ENCODE measurements around the gene NADK2.

Gene NADK2

GRCh38 chr5:36162810-36163486, 78.8 kb downstream of the NADK2 start:
- DNase-seq (ENCODE audit: low read depth in 3 of 3): no peak

- DNase-seq (ENCODE audit: low read depth in 3 of 3): no peak
These were observed 80.4 kb downstream of the NADK2 start for GRCh38 chr5:36161361-36161760.

- DNase-seq (ENCODE audit: low read depth in 3 of 3): no peak
These were observed 81.1 kb downstream of the NADK2 start for GRCh38 chr5:36160617-36161016.

- no peak for DNase-seq (ENCODE audit: low read depth in 3 of 3)
These were observed 83.6 kb downstream of the NADK2 start for GRCh38 chr5:36158144-36158543.

GRCh38 chr5:36156619-36157018, 85.1 kb downstream of the NADK2 start:
- DNase-seq (ENCODE audit: low read depth in 3 of 3): no peak

- DNase-seq (ENCODE audit: low read depth in 3 of 3): no peak
These were observed 85.6 kb downstream of the NADK2 start for GRCh38 chr5:36156121-36156601.

GRCh38 chr5:36155291-36155690, 86.4 kb downstream of the NADK2 start:
- DNase-seq (ENCODE audit: low read depth in 3 of 3): no peak

- DNase-seq (ENCODE audit: low read depth in 3 of 3): no peak
These were observed 88.0 kb downstream of the NADK2 start for GRCh38 chr5:36153726-36154125.

GRCh38 chr5:36153298-36153677, 88.4 kb downstream of the NADK2 start:
- DNase-seq (ENCODE audit: low read depth in 3 of 3): no peak

GRCh38 chr5:36152324-36153297, 89.1 kb downstream of the NADK2 start:
- DNase-seq (ENCODE audit: low read depth in 3 of 3): no peak

GRCh38 chr5:36151434-36152323, 90.0 kb downstream of the NADK2 start, which contains the start of the genes LMBRD2 and SKP2:
Gene LMBRD2, minus strand, starts transcription at chr5:36151887. Its CDS starts 8,538 bp downstream, at chr5:36143349.
Gene SKP2, plus strand, starts transcription at chr5:36152111. Its CDS starts 152 bp downstream, at chr5:36152263.
- DNase-seq (ENCODE audit: low read depth in 3 of 3): peak; percentile 87 to 97 (median 95)

GRCh38 chr5:36150676-36151433, 90.9 kb downstream of the NADK2 start:
- DNase-seq (ENCODE audit: low read depth in 3 of 3): peak; percentile 28 to 49 (median 45)

- DNase-seq (ENCODE audit: low read depth in 3 of 3): no peak
These were observed 94.0 kb downstream of the NADK2 start for GRCh38 chr5:36147681-36148080.

GRCh38 chr5:36146390-36146789, 95.3 kb downstream of the NADK2 start:
- DNase-seq (ENCODE audit: low read depth in 3 of 3): no peak

- DNase-seq (ENCODE audit: low read depth in 3 of 3): no peak
These were observed 96.4 kb downstream of the NADK2 start for GRCh38 chr5:36145311-36145710.
